Keratinocyte (primary cell): ENCODE results near the gene ZNF180.
"Not testable (repeated sequence)": the region's sequence is repeated elsewhere in the genome, so short reads cannot be mapped to it uniquely, and the experiment has no call there.

Experiments
- CTCF ChIP-seq, 3 experiments: IDR thresholded peaks in 1 of 3; conservative IDR thresholded peaks in 1 of 3; optimal IDR thresholded peaks in 1 of 3; 2 replicates in 2 of 3; 3 replicates in 1 of 3; pipeline versions ENCODE3 to v1.5.1; 2011; ENCODE audit warnings: low read length in 3 of 3, mild to moderate bottlenecking in 3 of 3, moderate library complexity in 2 of 3, control low read depth in 1 of 3, inconsistent platforms in 1 of 3; ENCODE audit not compliant: insufficient read depth in 2 of 3; ENCODE audit errors: extremely low read depth in 1 of 3
- EZH2 ChIP-seq: IDR thresholded peaks from one replicate; pipeline ENCODE4 v1.6.1; 2012; ENCODE audit warnings: inconsistent platforms, mild to moderate bottlenecking, low read length, moderate library complexity

- TF ChIP-seq CTCF (optimal IDR thresholded peaks at IDR 0.05 in 1 of 3, IDR thresholded peaks at IDR 0.05 in 1 of 3, conservative IDR thresholded peaks at IDR 0.05 in 1 of 3; ENCODE audit: extremely low read depth in 1 of 3, insufficient read depth in 2 of 3, low read length in 3 of 3); EZH2: not testable (repeated sequence)
Measured at GRCh38 chr19:44468730-44469129, 31.6 kb downstream of the ZNF180 start.
